Heart left ventricle (tissue), 16 donors: ENCODE measurements around the gene ITPR3. TPM values are rescaled to one million over a fixed set of nuclear protein-coding genes. Genes with fewer than 3 reads are reported as not detected.

Source experiments
- ATAC-seq, 4 donors: fragments of 200-7000 bp; cut with Tn5 transposase; one replicate each; pipeline ENCODE4 v1.9.1; 2020 to 2022; ENCODE audit warnings: moderate library complexity in 4 of 4, mild to moderate bottlenecking in 3 of 4, moderate number of reproducible peaks in 1 of 4
- DNase-seq, 5 donors: peaks; one replicate each; pipeline ENCODE4 v3.0.0-alpha.2; 2020
- H3K27ac ChIP-seq, 12 donors: fragments of 200-600 bp; sonication (generic) in 4 of 12; one replicate each; pipeline versions ENCODE4 v1.5.0 to v1.8.0; 2016 to 2022; ENCODE audit warnings: mild to moderate bottlenecking in 2 of 12
- H3K27me3 ChIP-seq, 9 donors: fragments of 200-600 bp; sonication (generic) in 2 of 9; one replicate each; pipeline versions ENCODE4 v1.5.1 to v1.8.0; 2016 to 2022; ENCODE audit warnings: mild to moderate bottlenecking in 3 of 9
- H3K36me3 ChIP-seq, 9 donors: fragments of 200-600 bp; sonication (generic) in 2 of 9; one replicate each; pipeline versions ENCODE4 v1.5.0 to v1.8.0; 2018 to 2022; ENCODE audit warnings: mild to moderate bottlenecking in 2 of 9
- H3K4me1 ChIP-seq, 12 donors: fragments of 200-600 bp; sonication (generic) in 4 of 12; one replicate each; pipeline versions ENCODE4 v1.5.0 to v1.8.0; 2016 to 2022; ENCODE audit warnings: mild to moderate bottlenecking in 3 of 12
- H3K4me3 ChIP-seq, 12 donors: fragments of 200-600 bp; sonication (generic) in 4 of 12; one replicate each; pipeline versions ENCODE4 v1.5.0 to v1.8.0; 2017 to 2022; ENCODE audit warnings: mild to moderate bottlenecking in 9 of 12, moderate library complexity in 4 of 12
- H3K9me3 ChIP-seq, 12 donors: fragments of 200-600 bp; sonication (generic) in 4 of 12; one replicate each; pipeline versions ENCODE4 v1.5.0 to v1.8.0; 2016 to 2022; ENCODE audit warnings: mild to moderate bottlenecking in 1 of 12
- POLR2A ChIP-seq, 2 donors: fragments of 450-650 bp; IDR thresholded peaks; one replicate each; pipeline ENCODE4 v1.6.1; 2017; ENCODE audit warnings: antibody characterized with exemption in 2 of 2, mild to moderate bottlenecking in 2 of 2, moderate library complexity in 2 of 2
- WGBS, 4 donors: extraction: QIAGEN DNeasy Blood & Tissue Kit in 2 of 4; methylation state at CpG; one replicate each; pipeline versions ENCODE4 v1.1.5 to v1.1.7; 2013 to 2018; 5-methylcytosine and 5-hydroxymethylcytosine counted together
- intact Hi-C, 10 donors: fragments of 100-400 bp; cut with DNase I; formaldehyde crosslinking; loops; one replicate each; pipeline versions ENCODE4 v1.11.1 to v1.14.2; 2022
- polyA plus RNA-seq, 2 donors: library from polyadenylated mRNA; stranded (reverse); fragments of 200-250 nt; gene quantifications; one replicate each; pipeline ENCODE4 v1.2.3, GENCODE V29; 2013
- total RNA-seq, 9 donors: library from RNA; depleted of rRNA in 2 of 9; stranded (reverse); fragments of >200 nt in 2 of 9; fragmentation: NEBNext Ultra II Directional in 3 of 9; extraction: Animal tissue kit (Norgen Biotek cat#: 25700) in 3 of 9; gene quantifications; one replicate each; pipeline versions ENCODE4 v1.1.0 to v1.2.4, GENCODE V29; 2016 to 2023
- TF ChIP-seq, protein P1 (sequence below), 12 donors: fragments of 200-600 bp; sonication (generic) in 4 of 12; IDR thresholded peaks; one replicate each; pipeline versions ENCODE4 v1.5.0 to v1.8.0; 2018 to 2022; ENCODE audit warnings: antibody characterized with exemption in 12 of 12, mild to moderate bottlenecking in 5 of 12
- donor health status: ischemic (EF 13 %, LVEDD 7.1; RV severe dilation, severe dysfunction).
- donor health status: healthy with polysubstance abuse.
- donor health status: DM: no; HTN: yes; CAD: no.
- donor health status: DM: no; HTN: no; CAD: no.
- donor health status: ischemic (EF 25% LVEDD 6.9; RV normal size, moderate dysfunction).
- donor health status: ischemic (EF 25% LVEDD 5.7; RV mildly dilated, moderate dysfunction).
- donor health status: healthy.
- donor health status: DM: yes; HTN: yes; CAD: no.
- donor health status: ischemic (EF 35%, LVEDD 5.7; RV mildly dilated, moderate dysfunction).
- donor health status: nonischemic (EF 11% LVEDD 7.7; RV severe dilation, severe dysfunction).
- donor health status: DM: yes; HTN: yes; CAD: no.
- donor health status: PGD.
- donor health status: ischemic (EF 29% LVEDD 5.4; RV normal size, mild dysfunction).
- donor health status: nonischemic (EF 23%, LVEDD 6.1; RV moderate dilation, normal function).

The ITPR3 gene
- total and polyA plus RNA-seq, 11 donors, result 4.8 to 33.5 (median 7.8) TPM

DNA sequence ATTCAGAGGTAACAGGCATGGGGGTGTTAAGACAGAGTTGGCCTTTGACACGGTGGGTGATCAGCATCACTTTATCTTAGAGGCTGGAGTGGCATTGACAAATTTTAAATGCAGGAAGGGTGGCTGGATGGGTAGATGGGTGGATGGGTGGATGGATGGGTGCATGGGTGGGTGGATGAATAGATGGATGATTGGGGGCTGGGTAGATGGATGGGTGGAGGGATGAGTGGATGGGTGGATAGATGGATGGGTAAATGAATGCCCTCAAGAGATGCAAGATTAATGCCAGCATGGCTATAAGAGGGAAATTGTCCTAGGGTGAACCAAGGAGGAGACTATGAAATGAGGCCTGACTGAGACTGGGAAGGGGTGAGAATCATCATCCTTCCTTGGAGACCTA, 18.4 kb downstream of the ITPR3 start:
- intact Hi-C loops, result loop anchor here in 1 of 10 donors (10.0 kb wide), 1 partner anchor 55 kb away; the partner anchor contains the start of gene BAK1
- Histone ChIP-seq H3K4me1 (peaks cover 0 to 16% (median 7%) of the 10 kb centered on the region in 12 donors), H3K9me3 (no peaks in the 10 kb centered on the region), H3K27me3 (no peaks in the 10 kb centered on the region), H3K36me3 (peaks cover 0 to 10% (median 0%) of the 10 kb centered on the region in 9 donors), H3K27ac (no peak overlapping the region), H3K4me3 (no peak overlapping the region)
- no peak for ATAC-seq
- DNase-seq, result no peak
- TF ChIP-seq, protein P1, sequence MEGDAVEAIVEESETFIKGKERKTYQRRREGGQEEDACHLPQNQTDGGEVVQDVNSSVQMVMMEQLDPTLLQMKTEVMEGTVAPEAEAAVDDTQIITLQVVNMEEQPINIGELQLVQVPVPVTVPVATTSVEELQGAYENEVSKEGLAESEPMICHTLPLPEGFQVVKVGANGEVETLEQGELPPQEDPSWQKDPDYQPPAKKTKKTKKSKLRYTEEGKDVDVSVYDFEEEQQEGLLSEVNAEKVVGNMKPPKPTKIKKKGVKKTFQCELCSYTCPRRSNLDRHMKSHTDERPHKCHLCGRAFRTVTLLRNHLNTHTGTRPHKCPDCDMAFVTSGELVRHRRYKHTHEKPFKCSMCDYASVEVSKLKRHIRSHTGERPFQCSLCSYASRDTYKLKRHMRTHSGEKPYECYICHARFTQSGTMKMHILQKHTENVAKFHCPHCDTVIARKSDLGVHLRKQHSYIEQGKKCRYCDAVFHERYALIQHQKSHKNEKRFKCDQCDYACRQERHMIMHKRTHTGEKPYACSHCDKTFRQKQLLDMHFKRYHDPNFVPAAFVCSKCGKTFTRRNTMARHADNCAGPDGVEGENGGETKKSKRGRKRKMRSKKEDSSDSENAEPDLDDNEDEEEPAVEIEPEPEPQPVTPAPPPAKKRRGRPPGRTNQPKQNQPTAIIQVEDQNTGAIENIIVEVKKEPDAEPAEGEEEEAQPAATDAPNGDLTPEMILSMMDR (IDR thresholded peaks at IDR 0.05), result no peak
- TF ChIP-seq POLR2A (IDR thresholded peaks at IDR 0.05), result no peak
- WGBS, 4 donors, result 95 to 98% (median 97%) methylated on average over 1 of the region's 1 CpG

GRCh38 chr6:33640361-33640760, 19.2 kb downstream of the ITPR3 start:
- Histone ChIP-seq H3K4me1 (peaks cover 0 to 12% (median 0%) of the 10 kb centered on the region in 12 donors), H3K27me3 (no peaks in the 10 kb centered on the region), H3K9me3 (no peaks in the 10 kb centered on the region), H3K36me3 (peaks cover 0 to 10% (median 0%) of the 10 kb centered on the region in 9 donors), H3K27ac (no peak overlapping the region), H3K4me3 (no peak overlapping the region)
- intact Hi-C loops, result no loop called here
- TF ChIP-seq, protein P1 (IDR thresholded peaks at IDR 0.05), result no peak
- no peak for ATAC-seq
- WGBS, 4 donors, result 83 to 91% (median 89%) methylated on average over 13 of the region's 13 CpGs
- DNase-seq, result no peak

DNA sequence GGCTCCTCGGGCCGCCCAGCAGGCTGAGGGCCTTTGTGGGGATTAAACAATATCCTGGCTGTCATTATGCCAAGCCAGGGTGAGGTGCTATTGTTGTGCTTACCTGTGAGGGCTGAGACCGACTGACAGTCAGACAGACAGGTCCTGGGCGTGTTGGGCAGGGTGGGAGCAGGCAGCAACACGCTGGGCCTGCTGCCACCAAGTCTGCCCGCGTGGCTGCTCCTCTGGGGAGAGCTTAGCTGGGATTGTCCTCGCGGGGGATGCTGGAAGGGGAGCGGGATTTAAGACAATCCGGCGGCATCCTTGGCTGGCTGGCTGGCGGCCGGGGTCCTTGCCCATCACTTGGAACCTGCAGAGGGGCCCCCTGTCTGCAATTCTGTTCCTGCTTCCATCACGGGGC, 20.0 kb downstream of the ITPR3 start:
- H3K4me3 ChIP-seq, result no peak overlapping the region
- H3K9me3 ChIP-seq, result no peaks in the 10 kb centered on the region
- intact Hi-C loops, result no loop called here
- TF ChIP-seq, protein P1 (IDR thresholded peaks at IDR 0.05), result no peak
- no peak for TF ChIP-seq POLR2A (IDR thresholded peaks at IDR 0.05)
- no peak for ATAC-seq
- H3K27ac ChIP-seq, result no peak overlapping the region
- 81 to 92% (median 89%) methylated on average over 13 to 15 of the region's 15 CpGs for WGBS, 4 donors
- H3K4me1 ChIP-seq, result peaks cover 0 to 12% (median 0%) of the 10 kb centered on the region in 12 donors
- DNase-seq, result no peak
- no peaks in the 10 kb centered on the region for H3K27me3 ChIP-seq
- peaks cover 0 to 10% (median 0%) of the 10 kb centered on the region in 9 donors for H3K36me3 ChIP-seq

DNA sequence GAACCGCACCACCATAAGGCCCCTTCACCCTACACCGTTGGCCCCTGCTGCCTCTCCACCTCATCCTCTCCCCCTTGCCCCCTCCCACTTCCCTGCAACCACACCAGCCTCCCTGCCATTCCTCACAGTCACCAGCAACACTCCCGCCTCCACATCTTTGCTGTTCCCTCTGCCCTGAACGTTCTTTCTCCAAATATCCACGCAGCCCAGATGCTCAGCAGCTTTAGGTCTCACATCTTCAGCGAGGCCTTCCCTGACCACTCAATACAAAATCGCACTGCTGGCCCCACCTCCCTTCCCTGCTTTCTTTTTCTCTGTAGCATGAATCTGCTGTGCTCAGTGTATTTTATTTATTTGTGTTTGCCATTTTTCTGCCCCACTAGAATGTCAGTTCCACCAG, 20.5 kb downstream of the ITPR3 start:
- intact Hi-C loops, result no loop called here
- no peak overlapping the region for H3K27ac ChIP-seq
- H3K36me3 ChIP-seq, result peaks cover 0 to 10% (median 0%) of the 10 kb centered on the region in 9 donors
- H3K9me3 ChIP-seq, result no peaks in the 10 kb centered on the region
- no peaks in the 10 kb centered on the region for H3K27me3 ChIP-seq
- 82 to 89% (median 86%) methylated on average over 7 of the region's 7 CpGs for WGBS, 4 donors
- H3K4me3 ChIP-seq, result no peak overlapping the region
- H3K4me1 ChIP-seq, result peaks cover 0 to 12% (median 0%) of the 10 kb centered on the region in 12 donors
- ATAC-seq (no peak), DNase-seq (no peak)
- TF ChIP-seq POLR2A (IDR thresholded peaks at IDR 0.05), result no peak
- TF ChIP-seq, protein P1 (IDR thresholded peaks at IDR 0.05), result no peak
